PC-3 (cell line): ENCODE results near the gene TAP2. TPM values are rescaled to one million over a fixed set of nuclear protein-coding genes. Genes with fewer than 3 reads are reported as not detected.
A peak's percentile ranks its signal among the peaks of the same experiment; 100 is the strongest.

ENCODE experiments used
- ATAC-seq: fragments of 200-7000 bp; cut with Tn5 transposase; 2 replicates; pipeline ENCODE4 v1.9.1; 2020; ENCODE audit warnings: mild to moderate bottlenecking, moderate library complexity
- BruUV-seq: library from RNA; stranded (reverse); fragments of 400-500 nt; replicated peaks from 2 replicates; lab custom pipeline; 2021; lab: Mats Ljungman, UMichigan
- CTCF ChIA-PET: fragments of 300-600 bp; sonication (Branson Sonifier 250); formaldehyde crosslinking; loops from one replicate; lab custom pipeline; 2022; ENCODE audit warnings: antibody characterized with exemption; lab: Charles Lee
- POLR2A ChIA-PET: fragments of 300-600 bp; sonication (Branson Sonifier 250); formaldehyde crosslinking; loops from one replicate; lab custom pipeline; 2022; ENCODE audit warnings: antibody characterized with exemption; ENCODE audit not compliant: unreplicated experiment; lab: Charles Lee
- DNase-seq: peaks from one replicate; pipeline ENCODE4 v3.0.0-alpha.2; 2015
- H2AFZ ChIP-seq: fragments of 300-600 bp; sonication (generic); 2 replicates; pipeline ENCODE4 v1.6.0; 2016; ENCODE audit warnings: antibody characterized with exemption, low read length
- H3F3A ChIP-seq: fragments of 300-600 bp; sonication (generic); one replicate; pipeline ENCODE4 v1.6.0; 2017; ENCODE audit warnings: antibody characterized with exemption, low read length, control low read depth, mild to moderate bottlenecking; ENCODE audit not compliant: unreplicated experiment
- H3K27ac ChIP-seq: fragments of 300-600 bp; sonication (generic); 2 replicates; pipeline ENCODE4 v1.5.1; 2016; ENCODE audit warnings: mild to moderate bottlenecking, low read length
- H3K27me3 ChIP-seq: fragments of 300-600 bp; sonication (generic); 2 replicates; pipeline ENCODE4 v1.6.1; 2016; ENCODE audit warnings: low read length, mixed read lengths
- H3K36me3 ChIP-seq: fragments of 300-600 bp; sonication (generic); 2 replicates; pipeline ENCODE4 v1.6.1; 2016; ENCODE audit warnings: low read depth, mixed run types, low read length, mixed read lengths
- H3K4me1 ChIP-seq: fragments of 300-600 bp; sonication (generic); 2 replicates; pipeline ENCODE4 v1.5.1; 2016; ENCODE audit warnings: low read length; ENCODE audit not compliant: insufficient read depth
- H3K4me2 ChIP-seq: fragments of 300-600 bp; sonication (generic); 2 replicates; pipeline ENCODE4 v1.6.0; 2016; ENCODE audit warnings: low read length
- H3K4me3 ChIP-seq: fragments of 300-600 bp; sonication (generic); 2 replicates; pipeline ENCODE4 v1.5.1; 2016; ENCODE audit warnings: mild to moderate bottlenecking, low read length, mixed read lengths
- H3K79me2 ChIP-seq: fragments of 300-600 bp; sonication (generic); 2 replicates; pipeline ENCODE4 v1.6.1; 2017; ENCODE audit warnings: low read length, mixed read lengths
- H3K9ac ChIP-seq: fragments of 300-600 bp; sonication (generic); 2 replicates; pipeline ENCODE4 v1.6.0; 2016; ENCODE audit warnings: mild to moderate bottlenecking, low read length
- H3K9me2 ChIP-seq: fragments of 300-600 bp; sonication (generic); replicated peaks from 2 replicates; pipeline ENCODE4 v1.6.1; 2016; ENCODE audit warnings: mixed run types, low read length, mixed read lengths
- H3K9me3 ChIP-seq: fragments of 300-600 bp; sonication (generic); 2 replicates; pipeline ENCODE4 v1.6.1; 2016; ENCODE audit warnings: low read length, mixed read lengths
- H4K20me1 ChIP-seq: fragments of 300-600 bp; sonication (generic); 2 replicates; pipeline ENCODE4 v1.6.1; 2016; ENCODE audit warnings: low read length, mixed read lengths
- EZH2 ChIP-seq: fragments of 300-600 bp; sonication (generic); IDR thresholded peaks from one replicate; pipeline ENCODE4 v1.6.1; 2017; ENCODE audit warnings: antibody characterized with exemption, mild to moderate bottlenecking, low read length; ENCODE audit not compliant: unreplicated experiment
- EZH2phosphoT487 ChIP-seq: fragments of 300-600 bp; sonication (generic); IDR thresholded peaks from 2 replicates; pipeline ENCODE4 v1.6.1; 2018; ENCODE audit warnings: mild to moderate bottlenecking, antibody characterized with exemption, low read length, borderline replicate concordance
- intact Hi-C: fragments of 100-400 bp; cut with micrococcal nuclease; formaldehyde crosslinking; loops from 2 replicates; pipeline ENCODE4 v1.9.0; 2023
- total RNA-seq: library from RNA; depleted of rRNA; stranded (reverse); fragments of >200 nt; gene quantifications from 2 replicates; pipeline ENCODE4 v1.2.3, GENCODE V29; 2014
- TF ChIP-seq, protein P1 (sequence below): fragments of 300-600 bp; sonication (generic); conservative IDR thresholded peaks from 2 replicates; pipeline ENCODE4 v1.5.1; 2017; ENCODE audit warnings: antibody characterized with exemption, low read depth, mild to moderate bottlenecking, low read length

Gene TAP2
- total RNA-seq, 1 experiment from 2014 or later, result 93.0 TPM

- CTCF ChIA-PET, result no interaction called here
- H3F3A ChIP-seq, result no peaks in the 10 kb centered on the region
- POLR2A ChIA-PET, result no interaction called here
These were observed 19.7 kb downstream of the TAP2 start for GRCh38 chr6:32818867-32819266.

DNA sequence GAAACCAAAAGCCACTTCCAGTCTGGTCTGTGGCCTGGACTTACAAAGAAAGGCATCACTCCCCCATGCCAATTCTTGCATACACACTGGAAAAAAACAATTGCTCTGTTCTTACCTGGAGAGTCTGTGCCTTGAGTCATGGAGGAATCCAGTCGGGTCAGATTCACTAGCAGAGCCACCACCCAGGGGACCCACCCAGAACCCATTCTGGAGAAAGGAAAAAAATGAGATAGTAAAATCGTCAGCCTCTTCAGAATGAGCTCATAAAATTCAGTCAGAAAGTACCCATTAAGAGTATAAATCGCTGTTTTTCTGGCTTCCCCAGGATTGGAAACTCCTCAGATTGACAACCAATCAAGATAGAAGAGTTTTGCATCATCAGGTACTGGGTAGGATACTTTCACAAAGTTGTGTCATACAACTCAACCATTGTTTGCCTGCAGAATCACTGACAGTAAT, 21.8 kb downstream of the TAP2 start, which contains the start of gene HLA-DOB:
Gene HLA-DOB, minus strand, starts transcription at position 257 of the 459 bp plus-strand sequence. Its CDS starts 51 bp downstream, at position 206.
- no TSS peak for BruUV-seq
- H3K27ac ChIP-seq, result peak within 1 kb of the TSS; percentile 6; the same call in 1 of the 2 replicates
- TF ChIP-seq EZH2phosphoT487 (no peak), EZH2 (no peak)
- TF ChIP-seq, protein P1, sequence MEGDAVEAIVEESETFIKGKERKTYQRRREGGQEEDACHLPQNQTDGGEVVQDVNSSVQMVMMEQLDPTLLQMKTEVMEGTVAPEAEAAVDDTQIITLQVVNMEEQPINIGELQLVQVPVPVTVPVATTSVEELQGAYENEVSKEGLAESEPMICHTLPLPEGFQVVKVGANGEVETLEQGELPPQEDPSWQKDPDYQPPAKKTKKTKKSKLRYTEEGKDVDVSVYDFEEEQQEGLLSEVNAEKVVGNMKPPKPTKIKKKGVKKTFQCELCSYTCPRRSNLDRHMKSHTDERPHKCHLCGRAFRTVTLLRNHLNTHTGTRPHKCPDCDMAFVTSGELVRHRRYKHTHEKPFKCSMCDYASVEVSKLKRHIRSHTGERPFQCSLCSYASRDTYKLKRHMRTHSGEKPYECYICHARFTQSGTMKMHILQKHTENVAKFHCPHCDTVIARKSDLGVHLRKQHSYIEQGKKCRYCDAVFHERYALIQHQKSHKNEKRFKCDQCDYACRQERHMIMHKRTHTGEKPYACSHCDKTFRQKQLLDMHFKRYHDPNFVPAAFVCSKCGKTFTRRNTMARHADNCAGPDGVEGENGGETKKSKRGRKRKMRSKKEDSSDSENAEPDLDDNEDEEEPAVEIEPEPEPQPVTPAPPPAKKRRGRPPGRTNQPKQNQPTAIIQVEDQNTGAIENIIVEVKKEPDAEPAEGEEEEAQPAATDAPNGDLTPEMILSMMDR, result no peak
- peak within 1 kb of the TSS; percentile 14; the same call in 1 of the 2 replicates for H3K4me3 ChIP-seq
- peaks cover 18% of the 10 kb centered on the region for H3K4me1 ChIP-seq
- DNase-seq (peak; percentile 76), ATAC-seq (peak; percentile 85)
- no peaks in the 10 kb centered on the region for H3F3A ChIP-seq
- no peaks in the 10 kb centered on the region for H3K9me3 ChIP-seq
- CTCF ChIA-PET, result interaction anchor here (0.6 kb wide), 1 partner anchor 678 kb away, joined by 9 read pairs; no protein-coding TSS in a partner anchor
- H3K9me2 ChIP-seq, result no peaks in the 10 kb centered on the region
- H4K20me1 ChIP-seq, result no peaks in the 10 kb centered on the region
- no peaks in the 10 kb centered on the region for H3K79me2 ChIP-seq
- H3K9ac ChIP-seq, result no peak within 1 kb of the TSS
- H3K27me3 ChIP-seq, result 0 out of 2 replicates have a peak, but pooled peaks cover 3% of the 10 kb centered on the region
- no peaks in the 10 kb centered on the region for H3K36me3 ChIP-seq
- intact Hi-C loops, result no loop called here
- POLR2A ChIA-PET, result no interaction called here
- H2AFZ ChIP-seq, result peak within 1 kb of the TSS; percentile 57
- H3K4me2 ChIP-seq, result peak within 1 kb of the TSS; percentile 62

More at GRCh38 chr6:32818867-32819266, 19.7 kb downstream of the TAP2 start:
- no peaks in the 10 kb centered on the region for H3K9me2 ChIP-seq
- H3K27ac ChIP-seq, result no peak overlapping the region
- no peak overlapping the region for H3K4me2 ChIP-seq
- peaks cover 18% of the 10 kb centered on the region for H3K4me1 ChIP-seq
- H2AFZ ChIP-seq, result no peak overlapping the region
- no peaks in the 10 kb centered on the region for H3K27me3 ChIP-seq
- H3K79me2 ChIP-seq, result no peaks in the 10 kb centered on the region
- H3K9me3 ChIP-seq, result no peaks in the 10 kb centered on the region
- H3K36me3 ChIP-seq, result no peaks in the 10 kb centered on the region
- no peaks in the 10 kb centered on the region for H4K20me1 ChIP-seq
- DNase-seq, result no peak
- intact Hi-C loops, result no loop called here
- no peak for ATAC-seq
- H3K9ac ChIP-seq, result no peak overlapping the region
- no TSS peak for BruUV-seq
- H3K4me3 ChIP-seq, result no peak overlapping the region
- TF ChIP-seq, protein P1, result no peak

DNA sequence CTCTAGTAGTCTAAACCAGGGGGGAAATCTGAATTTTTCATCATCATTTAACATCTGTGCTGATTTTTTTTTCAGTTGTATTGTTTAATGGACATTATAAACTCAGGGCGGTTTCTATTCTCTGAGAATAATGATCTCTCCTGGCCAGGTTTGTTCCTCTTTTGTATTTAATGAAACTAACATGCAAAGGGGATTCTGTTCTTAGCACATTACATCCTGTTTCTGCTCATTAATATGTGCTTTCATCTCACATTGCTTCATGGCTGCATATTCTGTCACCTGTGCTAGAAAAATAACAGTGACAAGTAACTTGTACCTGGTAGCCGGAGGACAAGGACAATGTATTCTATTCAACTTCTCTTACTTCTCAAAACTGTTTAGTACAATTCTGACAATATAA, 22.5 kb downstream of the TAP2 start:
- BruUV-seq, result no TSS peak

More for the DNA sequence above, 22.5 kb downstream of the TAP2 start:
- DNase-seq, result no peak
- no peaks in the 10 kb centered on the region for H4K20me1 ChIP-seq
- no peaks in the 10 kb centered on the region for H3K36me3 ChIP-seq
- H2AFZ ChIP-seq, result no peak overlapping the region
- no peak overlapping the region for H3K9ac ChIP-seq
- peaks cover 18% of the 10 kb centered on the region for H3K4me1 ChIP-seq
- intact Hi-C loops, result no loop called here
- TF ChIP-seq, protein P1, result no peak
- TF ChIP-seq EZH2 (no peak), EZH2phosphoT487 (no peak)
- 0 out of 2 replicates have a peak, but pooled peaks cover 3% of the 10 kb centered on the region for H3K27me3 ChIP-seq
- H3F3A ChIP-seq, result no peaks in the 10 kb centered on the region
- H3K9me3 ChIP-seq, result no peaks in the 10 kb centered on the region
- ATAC-seq, result no peak
- no peak overlapping the region for H3K4me3 ChIP-seq
- peak overlapping the region; percentile 6; the same call in 1 of the 2 replicates for H3K27ac ChIP-seq
- no peak overlapping the region; the same call in 1 of the 2 replicates for H3K4me2 ChIP-seq
- no peaks in the 10 kb centered on the region for H3K9me2 ChIP-seq
- ChIA-PET POLR2A (no interaction called here), CTCF (no interaction called here)
- H3K79me2 ChIP-seq, result no peaks in the 10 kb centered on the region
